Ishikawa (cell line): ENCODE data around the gene RAB6A.

Experiments used
- CEBPB ChIP-seq: IDR thresholded peaks from 2 replicates; pipeline ENCODE4 v1.6.1; 2012
- CREB1 ChIP-seq: IDR thresholded peaks from 2 replicates; pipeline ENCODE4 v1.6.1; 2012; ENCODE audit warnings: low read depth
- EGR1 ChIP-seq: IDR thresholded peaks from 2 replicates; pipeline ENCODE4 v1.6.1; 2012
- EP300 ChIP-seq: IDR thresholded peaks from 2 replicates; pipeline ENCODE4 v1.6.1; 2012; ENCODE audit warnings: borderline replicate concordance
- FOXM1 ChIP-seq: IDR thresholded peaks from 2 replicates; pipeline ENCODE4 v1.6.1; 2012; ENCODE audit warnings: low read depth, borderline replicate concordance
- NFIC ChIP-seq: IDR thresholded peaks from 2 replicates; pipeline ENCODE4 v1.6.1; 2012
- RAD21 ChIP-seq: IDR thresholded peaks from 2 replicates; pipeline ENCODE4 v1.6.1; 2012; ENCODE audit warnings: low read depth
- TAF1 ChIP-seq: IDR thresholded peaks from 2 replicates; pipeline ENCODE4 v1.6.1; 2012; ENCODE audit warnings: low read depth, mild to moderate bottlenecking
- TCF12 ChIP-seq: IDR thresholded peaks from 2 replicates; pipeline ENCODE4 v1.6.1; 2012; ENCODE audit warnings: low read depth
- TEAD4 ChIP-seq: IDR thresholded peaks from 2 replicates; pipeline ENCODE4 v1.6.1; 2012
- USF1 ChIP-seq: IDR thresholded peaks from 2 replicates; pipeline ENCODE4 v1.6.1; 2012
- YY1 ChIP-seq: IDR thresholded peaks from 2 replicates; pipeline ENCODE4 v1.6.1; 2012; ENCODE audit warnings: low read depth
- ZBTB7A ChIP-seq: IDR thresholded peaks from 2 replicates; pipeline ENCODE4 v1.6.1; 2012; ENCODE audit warnings: low read depth
- TF ChIP-seq, protein P1 (sequence below): IDR thresholded peaks from 2 replicates; pipeline ENCODE4 v1.6.1; 2012; ENCODE audit warnings: low read depth, mild to moderate bottlenecking
- TF ChIP-seq, protein P2 (sequence below): IDR thresholded peaks from 2 replicates; pipeline ENCODE4 v1.6.1; 2012

Gene RAB6A

GRCh38 chr11:73652856-73653559 is 107.9 kb downstream of the RAB6A start:
- no peak for TF ChIP-seq CREB1
- TF ChIP-seq TEAD4 = no peak
- TF ChIP-seq TAF1 = no peak
- TF ChIP-seq FOXM1 = no peak
- TF ChIP-seq RAD21 = no peak
- TF ChIP-seq EP300 = no peak
- TF ChIP-seq, protein P1, sequence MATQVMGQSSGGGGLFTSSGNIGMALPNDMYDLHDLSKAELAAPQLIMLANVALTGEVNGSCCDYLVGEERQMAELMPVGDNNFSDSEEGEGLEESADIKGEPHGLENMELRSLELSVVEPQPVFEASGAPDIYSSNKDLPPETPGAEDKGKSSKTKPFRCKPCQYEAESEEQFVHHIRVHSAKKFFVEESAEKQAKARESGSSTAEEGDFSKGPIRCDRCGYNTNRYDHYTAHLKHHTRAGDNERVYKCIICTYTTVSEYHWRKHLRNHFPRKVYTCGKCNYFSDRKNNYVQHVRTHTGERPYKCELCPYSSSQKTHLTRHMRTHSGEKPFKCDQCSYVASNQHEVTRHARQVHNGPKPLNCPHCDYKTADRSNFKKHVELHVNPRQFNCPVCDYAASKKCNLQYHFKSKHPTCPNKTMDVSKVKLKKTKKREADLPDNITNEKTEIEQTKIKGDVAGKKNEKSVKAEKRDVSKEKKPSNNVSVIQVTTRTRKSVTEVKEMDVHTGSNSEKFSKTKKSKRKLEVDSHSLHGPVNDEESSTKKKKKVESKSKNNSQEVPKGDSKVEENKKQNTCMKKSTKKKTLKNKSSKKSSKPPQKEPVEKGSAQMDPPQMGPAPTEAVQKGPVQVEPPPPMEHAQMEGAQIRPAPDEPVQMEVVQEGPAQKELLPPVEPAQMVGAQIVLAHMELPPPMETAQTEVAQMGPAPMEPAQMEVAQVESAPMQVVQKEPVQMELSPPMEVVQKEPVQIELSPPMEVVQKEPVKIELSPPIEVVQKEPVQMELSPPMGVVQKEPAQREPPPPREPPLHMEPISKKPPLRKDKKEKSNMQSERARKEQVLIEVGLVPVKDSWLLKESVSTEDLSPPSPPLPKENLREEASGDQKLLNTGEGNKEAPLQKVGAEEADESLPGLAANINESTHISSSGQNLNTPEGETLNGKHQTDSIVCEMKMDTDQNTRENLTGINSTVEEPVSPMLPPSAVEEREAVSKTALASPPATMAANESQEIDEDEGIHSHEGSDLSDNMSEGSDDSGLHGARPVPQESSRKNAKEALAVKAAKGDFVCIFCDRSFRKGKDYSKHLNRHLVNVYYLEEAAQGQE = no peak
- TF ChIP-seq USF1 = no peak
- no peak for TF ChIP-seq NFIC
- no peak for TF ChIP-seq YY1

DNA sequence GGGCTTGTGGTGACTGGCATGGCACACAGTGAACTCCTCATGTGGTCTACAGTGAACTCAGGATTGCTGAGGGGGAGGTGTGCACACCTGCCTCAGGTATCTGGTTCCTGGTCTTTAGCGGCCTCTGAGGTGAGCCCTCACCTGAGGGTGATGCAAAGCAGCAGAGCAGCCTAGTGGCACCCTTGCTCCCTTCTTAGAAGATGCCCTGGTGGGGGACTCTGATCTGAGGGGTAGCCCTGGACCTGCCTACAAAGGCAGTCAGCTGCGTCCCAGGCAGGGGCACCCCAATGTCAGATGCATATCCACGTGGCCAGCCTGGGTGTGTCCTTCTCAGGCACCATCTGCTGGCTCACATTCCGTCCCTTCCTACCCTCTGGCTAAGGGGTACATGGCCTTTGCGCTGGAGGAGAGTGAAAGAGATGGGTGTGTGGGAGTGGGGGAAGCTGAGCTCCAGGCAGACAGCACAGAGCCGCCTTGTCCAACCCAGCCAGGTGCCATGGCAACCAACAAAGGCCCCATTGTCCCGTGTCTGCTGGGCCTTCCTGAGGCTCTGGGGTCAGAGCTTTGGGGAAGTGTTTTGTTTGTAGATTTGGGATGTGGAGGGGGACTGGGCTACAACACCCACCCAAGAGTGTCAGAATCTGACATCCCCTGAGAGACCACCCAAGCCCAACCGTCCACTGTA is 108.7 kb downstream of the RAB6A start:
- TF ChIP-seq FOXM1 = no peak
- TF ChIP-seq EP300 = no peak
- TF ChIP-seq TCF12 = no peak
- TF ChIP-seq NFIC = no peak

DNA sequence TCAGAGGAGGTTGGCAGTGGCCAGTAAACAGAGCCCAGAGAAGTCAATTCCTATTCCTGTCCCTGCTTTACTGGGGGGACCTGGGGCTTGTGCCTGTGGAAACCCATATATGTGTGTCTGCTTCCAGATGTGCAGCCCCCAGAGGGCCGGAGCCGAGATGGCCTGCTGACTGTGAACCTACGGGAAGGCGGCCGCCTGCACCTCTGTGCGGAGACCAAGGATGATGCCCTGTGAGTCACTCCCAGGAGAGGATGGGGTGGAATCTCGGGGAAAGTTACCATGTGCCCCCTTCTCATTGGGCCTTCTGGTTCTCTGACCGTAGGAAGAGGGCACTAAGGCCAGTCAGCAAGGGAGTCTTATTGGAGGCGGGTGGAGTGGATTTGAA is 109.2 kb downstream of the RAB6A start:
- TF ChIP-seq RAD21 (no peak), USF1 (no peak), FOXM1 (no peak), EP300 (no peak), TEAD4 (no peak), ZBTB7A (no peak), TCF12 (no peak), CEBPB (no peak), NFIC (no peak), CREB1 (no peak), EGR1 (no peak), YY1 (no peak), TAF1 (no peak)
- TF ChIP-seq, protein P2, sequence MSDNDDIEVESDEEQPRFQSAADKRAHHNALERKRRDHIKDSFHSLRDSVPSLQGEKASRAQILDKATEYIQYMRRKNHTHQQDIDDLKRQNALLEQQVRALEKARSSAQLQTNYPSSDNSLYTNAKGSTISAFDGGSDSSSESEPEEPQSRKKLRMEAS = no peak
- TF ChIP-seq, protein P1 = no peak

DNA sequence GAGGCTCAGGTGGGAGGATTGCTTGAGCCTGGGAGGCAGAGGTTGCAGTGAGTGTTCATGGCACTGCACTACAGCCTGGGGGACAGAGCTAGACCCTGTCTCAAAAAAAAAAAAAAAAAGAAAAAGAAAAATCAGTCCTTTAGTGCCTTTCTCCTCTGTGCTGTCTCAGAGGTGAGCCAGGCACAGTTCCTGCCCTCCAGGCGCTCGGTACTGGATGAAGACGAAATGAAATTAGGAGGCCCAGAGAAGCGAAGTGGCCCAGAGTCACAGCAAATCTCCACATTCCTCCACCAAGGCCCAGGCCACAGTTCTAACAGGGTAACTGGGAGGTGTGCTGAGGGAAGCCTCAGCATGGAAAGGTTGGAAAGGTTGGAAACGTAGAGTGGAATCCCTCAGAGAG is 109.6 kb downstream of the RAB6A start:
- TF ChIP-seq USF1 (no peak), TAF1 (no peak), TEAD4 (no peak), CEBPB (no peak), FOXM1 (no peak), CREB1 (no peak), ZBTB7A (no peak), RAD21 (no peak), EP300 (no peak), NFIC (no peak), YY1 (no peak), EGR1 (no peak), TCF12 (no peak)
- TF ChIP-seq, protein P2 = no peak
- TF ChIP-seq, protein P1 = no peak
